HG03139 (cell line): ENCODE results near the gene NMD3.

Experiments used
- ATAC-seq: cut with Tn5 transposase; IDR thresholded peaks from one replicate; pipeline ENCODE4 v1.9.1; 2021; ENCODE audit not compliant: unreplicated experiment

The NMD3 gene

DNA sequence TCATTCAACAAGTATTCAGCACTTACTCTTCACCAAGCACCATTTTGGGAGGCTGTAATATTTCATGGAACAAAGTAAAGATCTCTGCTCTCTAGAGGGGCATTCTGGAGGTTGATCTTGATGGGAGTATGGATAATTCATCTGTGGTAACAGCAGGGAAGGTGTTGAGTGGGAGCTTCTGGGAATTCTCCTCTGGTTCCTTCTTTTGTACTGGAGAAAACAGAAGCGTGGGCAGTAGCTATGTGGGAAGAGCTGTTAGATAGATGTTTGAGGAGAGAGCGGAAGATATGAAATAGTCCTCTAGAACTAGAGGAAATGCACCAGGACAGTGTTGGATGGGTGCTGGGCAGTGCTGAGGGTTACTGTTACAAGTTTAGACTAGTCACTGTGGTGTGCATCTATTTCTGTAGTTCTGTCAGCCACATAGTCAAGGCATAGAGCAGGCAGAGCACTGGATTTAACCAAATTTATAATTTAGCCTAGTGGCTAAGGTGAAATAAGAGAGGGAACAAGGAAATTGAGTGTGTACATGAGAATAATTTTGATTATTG, 9.6 kb downstream of the NMD3 start:
- no peak for ATAC-seq

DNA sequence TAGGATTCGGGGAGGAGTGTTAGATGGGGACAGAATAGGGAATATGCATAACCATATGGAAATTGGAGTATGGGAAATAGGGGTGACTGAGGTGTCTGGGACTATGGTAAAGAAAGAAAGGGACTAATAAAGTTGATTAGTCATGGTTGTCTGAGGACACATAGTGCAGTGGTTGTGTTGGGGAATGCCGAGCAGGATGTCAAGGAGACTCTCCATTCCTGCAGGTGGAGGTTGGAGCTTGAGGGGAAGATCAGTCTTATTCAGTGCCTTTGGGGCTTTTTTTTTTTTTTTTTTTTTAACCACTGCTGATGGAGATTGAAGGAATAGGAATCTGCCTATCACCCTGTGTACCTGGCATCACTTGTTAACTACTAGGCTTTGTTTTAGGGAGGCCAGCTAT, 10.8 kb downstream of the NMD3 start:
- no peak for ATAC-seq

- no peak for ATAC-seq
Measured at GRCh38 chr3:161233557-161233956, 12.4 kb downstream of the NMD3 start.

DNA sequence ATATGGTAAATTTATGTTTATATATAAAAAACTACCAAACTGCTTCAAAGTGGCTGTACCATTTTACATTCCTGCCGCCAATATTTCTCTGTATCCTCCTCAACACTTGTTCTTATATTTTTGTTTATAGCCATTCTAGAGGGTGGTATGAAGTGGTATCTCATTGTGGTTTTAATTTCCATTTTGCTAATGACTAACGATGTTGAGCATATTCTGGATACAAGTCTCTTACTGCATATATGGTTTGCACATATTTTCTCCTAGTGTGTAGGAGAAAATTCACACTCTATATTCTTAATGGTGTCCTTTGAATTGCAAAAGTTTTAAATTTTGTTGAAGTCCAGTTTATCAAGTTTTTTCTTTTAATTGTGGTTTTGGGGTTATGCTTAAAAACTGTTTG, 15.1 kb downstream of the NMD3 start:
- no peak for ATAC-seq

- no peak for ATAC-seq
Measured at GRCh38 chr3:161239700-161240099, 18.6 kb downstream of the NMD3 start.

GRCh38 chr3:161244538-161244937, 23.4 kb downstream of the NMD3 start:
- no peak for ATAC-seq

DNA sequence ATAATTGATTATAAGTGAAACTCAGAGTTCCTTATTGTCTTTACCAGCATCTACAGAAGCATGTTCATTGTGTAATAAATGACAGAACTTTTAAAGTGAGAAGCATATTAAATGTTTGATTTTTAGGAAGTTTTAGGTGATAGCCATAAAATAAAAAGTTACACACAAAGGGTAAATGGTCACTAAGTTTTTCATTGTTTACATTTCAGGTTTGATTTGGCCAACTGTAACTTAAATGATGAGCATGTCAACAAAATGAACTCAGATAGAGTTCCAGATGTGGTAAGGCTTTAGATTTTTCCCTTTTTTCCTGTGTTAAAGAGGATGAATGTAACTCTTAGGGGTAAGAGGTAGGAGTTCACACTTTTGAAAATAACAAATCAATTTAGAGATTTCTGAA, 25.9 kb downstream of the NMD3 start:
- no peak for ATAC-seq

DNA sequence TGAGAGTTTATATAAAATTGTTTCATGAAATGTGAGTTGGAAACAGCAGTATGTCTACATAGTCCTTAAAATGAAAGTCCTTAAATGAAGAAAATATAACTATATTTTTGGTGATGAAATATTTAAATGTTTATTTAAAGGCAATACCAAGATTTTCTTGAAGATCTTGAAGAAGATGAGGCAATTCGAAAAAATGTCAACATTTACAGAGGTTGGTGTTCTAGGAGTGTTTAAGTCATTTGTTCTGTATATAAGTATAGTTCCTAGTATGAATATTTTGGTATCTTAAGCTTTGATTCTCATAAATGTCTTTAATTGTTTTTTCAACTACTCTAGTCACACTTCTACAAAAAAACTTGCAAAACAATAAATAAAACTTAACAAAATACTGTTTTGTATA, 29.0 kb downstream of the NMD3 start:
- no peak for ATAC-seq

DNA sequence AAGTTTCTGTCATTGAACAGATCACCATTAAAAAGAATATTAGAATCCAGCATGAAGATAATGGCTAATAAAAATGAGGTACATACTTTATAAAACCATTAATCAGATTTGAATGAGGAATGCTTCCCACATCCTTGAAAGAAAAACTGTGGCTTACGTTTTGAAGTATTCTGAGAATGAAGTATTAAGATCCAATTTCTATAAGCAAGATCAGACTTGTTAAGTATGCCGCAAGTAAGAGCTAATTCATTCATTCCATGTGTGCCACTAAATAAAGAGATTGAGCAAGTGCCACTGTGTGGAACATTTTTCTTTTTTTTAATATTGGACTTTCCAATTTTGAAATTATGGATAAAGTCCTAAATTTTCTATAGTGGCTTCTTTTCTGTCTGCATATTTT, 30.6 kb downstream of the NMD3 start:
- no peak for ATAC-seq

GRCh38 chr3:161252143-161252542, 31.0 kb downstream of the NMD3 start:
- ATAC-seq = no peak

GRCh38 chr3:161253711-161254110, 32.6 kb downstream of the NMD3 start:
- ATAC-seq = no peak

DNA sequence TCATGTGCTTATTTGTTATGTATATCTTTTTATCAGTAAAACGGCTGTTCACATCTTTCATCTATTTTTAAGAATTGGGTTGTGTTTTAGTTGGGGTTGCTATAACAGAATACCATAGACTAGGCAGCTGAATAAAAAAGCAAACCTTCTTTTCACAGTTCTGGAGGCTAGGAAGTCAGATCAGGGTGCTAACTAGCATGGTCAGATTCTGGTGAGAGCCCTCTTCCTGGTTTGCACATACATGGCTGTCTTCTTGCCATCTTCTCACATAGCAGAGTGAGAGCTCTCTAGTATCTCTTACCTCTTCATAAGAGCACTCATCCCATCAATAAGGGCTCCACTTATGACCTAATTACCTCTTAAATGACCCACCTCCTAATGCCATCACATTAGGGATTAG, 33.8 kb downstream of the NMD3 start:
- ATAC-seq = no peak

DNA sequence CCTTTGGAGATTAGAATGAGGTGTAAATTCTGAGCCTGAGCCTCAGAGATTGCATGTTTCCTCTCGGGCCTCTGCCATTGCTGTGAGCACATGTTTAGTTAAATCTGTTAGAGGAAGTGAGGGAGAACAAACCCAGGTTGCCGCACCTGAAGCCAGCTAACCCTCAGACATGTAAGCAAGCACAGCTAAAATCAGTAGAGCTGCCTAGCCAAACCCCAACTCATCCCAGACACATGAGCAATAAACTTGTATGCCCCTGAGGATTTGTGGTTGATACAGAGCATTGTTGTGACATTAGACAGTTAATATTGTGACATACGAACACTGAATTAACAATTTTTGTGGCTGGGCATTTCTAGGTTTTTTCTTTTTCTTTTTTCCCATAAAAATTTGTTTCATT, 41.9 kb downstream of the NMD3 start:
- ATAC-seq = no peak

DNA sequence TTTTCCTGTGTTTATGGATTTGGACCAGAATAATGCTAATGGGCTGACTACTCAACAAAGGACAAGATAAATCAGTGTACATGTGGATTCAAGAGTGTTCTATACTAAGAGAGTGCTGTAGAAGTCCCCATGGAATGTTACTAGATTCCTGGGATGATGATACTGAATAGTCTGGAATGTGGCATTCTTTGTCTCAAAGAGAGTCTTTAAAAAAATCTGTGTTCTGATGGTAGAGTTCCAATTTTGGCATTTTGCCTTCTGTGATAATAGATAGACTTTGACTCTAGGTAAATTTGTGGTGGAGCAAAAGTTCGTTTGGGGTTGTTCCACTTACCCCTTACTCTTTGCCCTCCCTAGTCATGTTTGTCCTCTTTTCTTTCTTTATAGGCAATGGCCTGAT, 43.7 kb downstream of the NMD3 start:
- ATAC-seq = no peak

DNA sequence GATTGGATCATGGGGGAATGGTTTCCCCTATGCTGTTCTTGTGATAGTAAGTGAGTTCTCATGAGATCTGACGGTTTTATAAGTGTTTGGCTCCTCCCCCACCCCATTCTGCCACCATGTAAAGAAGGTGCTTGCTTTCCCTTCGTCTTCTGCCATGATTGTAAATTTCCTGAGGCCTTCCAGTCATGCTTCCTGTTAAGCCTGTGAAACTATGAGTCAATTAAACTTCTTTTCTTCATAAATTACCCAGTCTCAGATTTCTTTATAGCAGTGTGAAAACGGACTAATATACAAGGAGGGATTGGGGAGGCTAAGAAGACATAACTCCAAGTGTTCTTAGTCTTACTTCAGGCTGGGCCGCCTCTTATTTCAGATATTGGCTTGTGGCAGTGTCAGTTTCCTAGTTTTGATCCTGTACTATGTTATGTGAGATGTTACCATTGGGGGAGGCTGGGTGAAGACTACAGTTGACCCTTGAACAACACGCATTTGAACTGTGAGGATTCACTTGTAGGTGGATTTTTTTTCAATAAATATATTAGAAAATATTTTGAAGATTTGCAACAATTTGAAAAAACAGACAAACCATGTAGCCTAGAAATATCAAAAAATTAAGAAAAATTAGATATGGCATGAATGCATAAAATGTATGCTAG, 44.9 kb downstream of the NMD3 start:
- ATAC-seq = no peak

DNA sequence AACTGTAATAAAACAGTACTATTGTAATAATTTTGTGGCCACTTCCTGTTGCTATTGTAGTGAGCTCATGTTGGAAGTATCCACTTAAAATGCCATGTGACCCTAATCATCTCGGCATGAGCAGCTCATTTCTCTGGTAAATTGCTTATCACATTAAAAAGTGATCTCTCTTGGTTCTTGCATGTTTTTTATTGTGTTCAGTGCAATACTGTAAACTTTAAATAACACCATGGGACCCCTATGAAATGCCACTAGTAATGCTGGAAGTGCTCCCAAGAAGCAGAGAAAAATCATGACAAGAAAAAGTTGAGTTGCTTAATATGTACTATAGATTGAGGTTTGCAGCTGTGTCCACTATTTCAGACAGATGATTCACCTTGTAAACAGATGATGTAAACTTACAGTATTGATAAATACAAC, 45.6 kb downstream of the NMD3 start:
- no peak for ATAC-seq

DNA sequence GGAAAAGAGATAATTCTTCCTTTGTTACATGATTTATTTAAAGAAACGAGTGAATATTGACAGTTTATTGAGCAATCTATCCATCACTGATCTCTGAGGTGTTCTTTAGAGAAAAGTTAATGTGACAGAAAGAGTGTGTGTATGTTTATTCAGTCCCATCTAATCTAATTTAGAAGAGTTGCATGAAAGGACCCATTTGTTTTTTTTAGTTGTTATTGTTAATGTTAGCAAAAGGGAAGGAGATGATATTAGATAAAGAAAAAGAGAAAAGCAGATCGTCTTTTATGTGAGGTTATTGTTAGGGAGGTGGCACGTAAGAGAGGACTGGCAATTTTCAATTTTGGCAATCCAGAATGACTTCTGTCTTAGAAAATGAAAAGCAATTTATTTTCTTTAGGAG, 46.5 kb downstream of the NMD3 start:
- no peak for ATAC-seq

DNA sequence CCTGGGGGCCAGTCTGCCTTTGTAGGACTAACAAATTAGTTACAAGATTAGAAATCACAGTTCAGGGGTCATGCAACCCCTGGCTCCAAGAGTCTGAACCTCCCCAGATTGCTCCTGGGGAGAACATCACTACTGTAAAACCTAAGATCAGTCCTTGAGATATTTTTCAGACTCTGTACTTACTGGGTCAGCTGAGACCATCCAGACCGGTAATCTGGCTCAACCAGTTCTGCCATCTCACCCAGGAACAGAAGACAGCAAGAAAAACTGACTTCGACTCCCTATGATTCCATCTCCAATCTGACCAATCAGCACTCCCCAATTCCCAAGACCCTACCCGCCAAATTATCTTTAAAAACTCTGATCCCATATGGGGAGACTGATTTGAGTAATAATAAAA, 47.5 kb downstream of the NMD3 start:
- no peak for ATAC-seq

GRCh38 chr3:161270991-161271390, 49.9 kb downstream of the NMD3 start:
- ATAC-seq = no peak

DNA sequence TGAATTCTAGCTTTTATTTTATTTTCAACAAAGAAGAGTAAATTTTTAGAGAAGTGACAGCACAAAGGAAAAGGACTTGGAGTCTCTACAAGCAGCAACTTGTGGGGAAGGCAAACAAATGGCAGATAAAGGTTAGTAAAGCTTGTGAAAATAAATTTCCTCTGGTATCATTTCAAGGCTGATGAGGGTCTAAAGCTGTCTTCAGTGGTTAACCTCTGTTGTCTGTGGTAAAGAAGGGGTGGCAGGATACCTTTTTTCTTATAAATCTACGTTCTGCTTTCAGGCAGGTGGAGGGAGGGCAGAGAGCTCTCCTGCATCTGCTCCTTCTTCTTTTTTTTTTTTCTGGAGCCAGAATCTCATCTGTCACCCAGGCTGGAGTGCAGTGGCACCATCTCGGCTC, 50.5 kb downstream of the NMD3 start:
- ATAC-seq = no peak

GRCh38 chr3:161272524-161272923, 51.4 kb downstream of the NMD3 start:
- no peak for ATAC-seq

DNA sequence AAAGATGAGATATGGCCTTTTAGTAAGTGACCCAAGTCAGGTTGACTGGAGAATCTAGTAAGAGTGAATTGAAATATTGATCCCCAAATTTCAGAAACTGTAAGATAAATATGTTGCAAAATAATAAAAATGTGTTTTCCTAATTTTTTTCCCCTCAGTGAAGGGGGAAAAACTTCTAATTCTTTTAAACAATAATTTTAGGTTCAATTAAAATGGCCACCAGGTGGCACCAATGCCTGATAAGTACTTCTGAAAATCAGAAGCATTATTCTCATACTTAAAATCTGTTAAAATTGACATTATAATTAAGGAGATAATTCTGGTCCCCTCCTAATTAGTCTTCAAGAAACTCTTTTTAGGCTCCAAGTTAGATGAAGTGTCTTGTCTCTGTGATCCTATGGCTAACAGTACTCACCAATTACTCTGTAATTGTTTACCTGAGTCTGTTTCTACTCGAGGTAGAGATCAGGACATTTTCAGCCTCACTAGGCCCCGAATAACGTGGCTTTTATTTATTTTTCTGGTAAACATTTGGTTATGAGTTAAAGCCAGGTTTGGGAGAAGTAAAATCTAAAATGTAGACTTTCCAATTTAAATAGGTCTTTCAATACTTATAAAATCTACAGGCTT, 52.6 kb downstream of the NMD3 start:
- ATAC-seq = no peak
